OCI-LY1 (cell line): ENCODE results near the gene DRC7.

Experiments
- H2AFZ ChIP-seq: fragments of 200-600 bp; sonication (generic), shearing (Covaris generic); 2 replicates; pipeline ENCODE4 v1.6.0; 2014; ENCODE audit warnings: antibody characterized with exemption, mild to moderate bottlenecking, low read length
- H3F3A ChIP-seq: fragments of 200-600 bp; sonication (generic), shearing (Covaris generic); 2 replicates; pipeline ENCODE4 v1.6.0; 2014; ENCODE audit warnings: mild to moderate bottlenecking, antibody characterized with exemption, low read length, moderate library complexity; ENCODE audit not compliant: insufficient read depth
- H3K27ac ChIP-seq: fragments of 200-600 bp; sonication (generic); 2 replicates; pipeline ENCODE4 v1.5.1; 2014; ENCODE audit warnings: low read length, mixed run types, mild to moderate bottlenecking, low read depth; ENCODE audit not compliant: poor library complexity, severe bottlenecking
- H3K27me3 ChIP-seq: fragments of 200-600 bp; sonication (generic); 2 replicates; pipeline ENCODE4 v1.6.0; 2014; ENCODE audit warnings: antibody characterized with exemption, mild to moderate bottlenecking, low read length, moderate library complexity; ENCODE audit not compliant: insufficient read depth
- H3K36me3 ChIP-seq: fragments of 200-600 bp; sonication (generic); 2 replicates; pipeline ENCODE4 v1.6.1; 2014; ENCODE audit warnings: mild to moderate bottlenecking, antibody characterized with exemption, low read length, moderate library complexity, mixed read lengths; ENCODE audit not compliant: insufficient read depth
- H3K4me1 ChIP-seq: fragments of 200-600 bp; sonication (generic); 2 replicates; pipeline ENCODE4 v1.5.1; 2014; ENCODE audit warnings: mild to moderate bottlenecking, low read length, moderate library complexity; ENCODE audit not compliant: insufficient read depth, severe bottlenecking
- H3K4me2 ChIP-seq: fragments of 200-600 bp; sonication (generic), shearing (Covaris generic); 2 replicates; pipeline ENCODE4 v1.6.1; 2014; ENCODE audit warnings: low read length
- H3K4me3 ChIP-seq: fragments of 200-600 bp; sonication (generic); 2 replicates; pipeline ENCODE4 v1.5.1; 2014; ENCODE audit warnings: low read length, low read depth, mild to moderate bottlenecking, mixed read lengths; ENCODE audit not compliant: poor library complexity, severe bottlenecking
- H3K79me2 ChIP-seq: fragments of 200-600 bp; shearing (Covaris generic); 2 replicates; pipeline ENCODE4 v1.6.1; 2016; ENCODE audit warnings: mixed run types, low read length, mixed read lengths; ENCODE audit not compliant: insufficient read depth
- H3K9ac ChIP-seq: fragments of 200-600 bp; sonication (generic), shearing (Covaris generic); 2 replicates; pipeline ENCODE4 v1.6.1; 2014; ENCODE audit warnings: mild to moderate bottlenecking, low read length, mixed read lengths
- H3K9me2 ChIP-seq: fragments of 200-600 bp; sonication (generic), shearing (Covaris generic); 2 replicates; pipeline ENCODE4 v1.6.1; 2014; ENCODE audit warnings: low read depth, mild to moderate bottlenecking, low read length, mixed read lengths
- H3K9me3 ChIP-seq: fragments of 200-600 bp; shearing (Covaris generic); 2 replicates; pipeline ENCODE4 v1.6.1; 2014; ENCODE audit warnings: low read length, mixed read lengths
- H4K20me1 ChIP-seq: fragments of 200-600 bp; sonication (generic), shearing (Covaris generic); 2 replicates; pipeline ENCODE4 v1.6.0; 2016; ENCODE audit warnings: mild to moderate bottlenecking, low read length; ENCODE audit not compliant: insufficient read depth
- CTCF ChIP-seq: fragments of 200-600 bp; sonication (generic), shearing (Covaris generic); IDR thresholded peaks from 2 replicates; pipeline ENCODE4 v1.5.1; 2017; ENCODE audit warnings: mild to moderate bottlenecking, antibody characterized with exemption, low read length, moderate library complexity, mixed read lengths
- EZH2 ChIP-seq: fragments of 200-600 bp; sonication (generic), shearing (Covaris generic); IDR thresholded peaks from 2 replicates; pipeline ENCODE4 v1.8.0; 2017; ENCODE audit warnings: borderline replicate concordance, mixed run types, mild to moderate bottlenecking, antibody characterized with exemption, low read length, moderate library complexity, mixed read lengths

The DRC7 gene

DNA sequence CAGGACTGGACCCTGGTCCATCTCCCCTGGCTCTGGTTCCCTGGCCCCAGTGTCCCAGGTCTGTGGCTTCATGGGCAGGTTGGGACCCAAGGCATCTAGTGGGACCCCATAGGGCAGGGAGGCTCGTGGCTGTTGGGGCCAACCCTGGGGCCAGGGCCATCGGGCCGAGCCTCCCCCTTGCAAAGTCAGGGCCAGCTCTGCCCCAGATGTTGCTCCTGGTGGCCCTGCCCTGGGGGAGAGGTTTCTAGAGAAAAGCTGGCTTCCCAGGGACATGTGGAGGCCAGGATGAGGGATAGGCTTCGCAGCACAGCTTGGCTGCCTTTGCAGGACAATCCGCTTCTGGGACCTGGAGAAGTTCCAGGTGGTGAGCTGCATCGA lies 57.6 kb downstream of the DRC7 start:
- Histone ChIP-seq H3K79me2 (no peaks in the 10 kb centered on the region), H3K9me3 (no peaks in the 10 kb centered on the region), H3K4me2 (no peak overlapping the region), H3K9ac (no peak overlapping the region), H3K27ac (no peak overlapping the region), H3F3A (no peaks in the 10 kb centered on the region), H3K36me3 (peaks cover 11% of the 10 kb centered on the region; the same call in 1 of the 2 replicates), H3K4me3 (no peak overlapping the region), H3K4me1 (no peaks in the 10 kb centered on the region), H3K27me3 (no peaks in the 10 kb centered on the region), H2AFZ (no peak overlapping the region), H3K9me2 (no peaks in the 10 kb centered on the region), H4K20me1 (no peaks in the 10 kb centered on the region)
- no peak for TF ChIP-seq EZH2
- no peak for TF ChIP-seq CTCF

DNA sequence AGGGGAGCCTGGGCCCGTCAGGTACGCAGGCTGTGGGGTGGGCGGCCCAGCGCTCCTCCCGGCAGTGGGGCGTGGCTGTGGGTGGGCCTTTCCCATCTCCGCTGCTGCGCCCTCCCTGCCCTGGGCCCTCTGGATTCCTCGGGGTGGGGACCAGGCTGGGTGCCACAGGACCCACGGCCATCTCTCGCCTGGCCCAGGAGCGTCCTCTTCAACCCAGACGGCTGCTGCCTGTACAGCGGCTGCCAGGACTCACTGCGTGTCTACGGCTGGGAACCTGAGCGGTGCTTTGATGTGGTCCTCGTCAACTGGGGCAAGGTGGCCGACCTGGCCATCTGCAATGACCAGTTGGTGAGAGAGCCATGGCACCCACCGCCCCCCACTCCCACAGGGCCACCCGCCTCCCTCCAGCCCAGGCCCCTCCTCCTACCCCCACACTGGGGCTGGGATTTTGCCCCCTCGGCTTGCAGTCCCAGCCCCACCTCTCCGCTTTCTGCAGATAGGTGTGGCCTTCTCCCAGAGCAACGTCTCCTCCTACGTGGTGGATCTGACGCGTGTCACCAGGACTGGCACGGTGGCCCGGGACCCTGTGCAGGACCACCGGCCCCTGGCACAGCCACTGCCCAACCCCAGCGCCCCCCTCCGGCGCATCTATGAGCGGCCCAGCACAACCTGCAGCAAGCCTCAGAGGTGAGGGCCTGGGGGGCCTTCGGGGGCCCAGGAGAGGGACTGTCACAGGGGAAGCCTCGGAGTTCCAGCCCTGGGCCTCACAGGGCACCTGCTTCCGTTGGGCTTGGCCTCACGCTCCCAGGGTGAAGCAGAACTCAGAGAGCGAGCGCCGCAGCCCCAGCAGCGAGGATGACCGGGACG lies 58.2 kb downstream of the DRC7 start:
- H3K27me3 ChIP-seq = no peaks in the 10 kb centered on the region
- no peak for TF ChIP-seq EZH2
- TF ChIP-seq CTCF = no peak

GRCh38 chr16:57753448-57754353 lies 59.1 kb downstream of the DRC7 start:
- Histone ChIP-seq H3K9me2 (no peaks in the 10 kb centered on the region), H3K79me2 (no peaks in the 10 kb centered on the region), H2AFZ (no peak overlapping the region), H4K20me1 (no peaks in the 10 kb centered on the region), H3K36me3 (peaks cover 8% of the 10 kb centered on the region), H3K4me3 (no peak overlapping the region), H3K9me3 (no peaks in the 10 kb centered on the region), H3K4me2 (no peak overlapping the region), H3K9ac (no peak overlapping the region), H3F3A (no peaks in the 10 kb centered on the region), H3K4me1 (no peaks in the 10 kb centered on the region), H3K27me3 (no peaks in the 10 kb centered on the region), H3K27ac (no peak overlapping the region)
- TF ChIP-seq CTCF (no peak), EZH2 (no peak)

More for the DNA sequence above, 58.2 kb downstream of the DRC7 start:
- no peaks in the 10 kb centered on the region for H3F3A ChIP-seq
- H3K9ac ChIP-seq = no peak overlapping the region
- no peaks in the 10 kb centered on the region for H4K20me1 ChIP-seq
- no peaks in the 10 kb centered on the region for H3K4me1 ChIP-seq
- no peaks in the 10 kb centered on the region for H3K79me2 ChIP-seq
- no peak overlapping the region for H3K4me3 ChIP-seq
- no peak overlapping the region for H3K27ac ChIP-seq
- no peak overlapping the region for H3K4me2 ChIP-seq
- no peak overlapping the region for H2AFZ ChIP-seq
- no peaks in the 10 kb centered on the region for H3K9me2 ChIP-seq
- H3K36me3 ChIP-seq = peaks cover 10% of the 10 kb centered on the region; the same call in 1 of the 2 replicates
- H3K9me3 ChIP-seq = no peaks in the 10 kb centered on the region
